Ureter (tissue), 1 donor: ENCODE measurements around the gene UGGT1. TPM values are rescaled to one million over a fixed set of nuclear protein-coding genes. Genes with fewer than 3 reads are reported as not detected.

Experiments
- DNase-seq: peaks from one replicate; pipeline ENCODE4 v3.0.0-alpha.2; 2020; ENCODE audit warnings: low spot score
- total RNA-seq: library from RNA; stranded (reverse); gene quantifications from one replicate; pipeline ENCODE4 v1.2.4, GENCODE V29; 2023
- donor health status: DM: yes; HTN: yes; CAD: no.

UGGT1 gene
- total RNA-seq, result 61.1 TPM

DNA sequence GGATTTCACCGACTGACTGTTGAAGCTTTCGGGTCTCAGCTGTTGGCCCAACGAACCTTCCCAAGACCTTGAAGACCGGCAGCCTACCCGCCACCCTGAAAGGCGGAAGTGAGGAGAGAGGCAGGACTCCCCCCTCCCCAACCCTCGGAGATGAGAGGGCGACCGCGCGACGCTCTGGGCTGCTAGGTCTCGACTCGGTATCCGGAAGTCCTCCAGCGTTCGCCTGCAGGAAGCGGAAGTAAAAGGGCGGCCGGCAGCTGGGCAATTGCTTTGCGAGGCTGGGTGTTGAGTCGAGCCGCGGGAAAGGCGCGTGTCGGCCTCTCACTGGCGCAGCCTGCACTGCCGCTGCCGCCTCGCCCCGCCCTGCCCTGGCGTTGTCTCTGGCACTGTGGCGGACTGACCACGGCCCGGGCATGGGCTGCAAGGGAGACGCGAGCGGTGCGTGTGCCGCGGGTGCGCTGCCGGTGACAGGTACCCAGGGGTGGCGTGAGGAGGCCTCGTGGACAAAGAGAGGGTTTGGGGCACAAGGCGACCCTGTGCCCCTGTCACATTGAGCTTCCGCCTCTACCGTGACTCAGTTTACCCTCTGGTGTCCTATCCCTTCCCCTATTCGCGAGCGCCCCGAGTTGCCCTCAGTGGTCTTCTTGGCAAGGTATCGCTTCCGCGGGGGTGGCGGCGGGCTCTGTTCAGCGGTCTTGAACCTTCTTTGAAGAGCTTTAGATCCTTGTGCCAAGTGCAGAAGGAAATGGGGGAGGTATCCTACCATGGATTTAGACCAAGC lies at the start of gene UGGT1:
TSS of gene UGGT1 (plus strand) at position 256 of the 781 bp plus-strand sequence. CDS start at position 414, 158 bp downstream.
- peak; percentile 94 for DNase-seq

DNA sequence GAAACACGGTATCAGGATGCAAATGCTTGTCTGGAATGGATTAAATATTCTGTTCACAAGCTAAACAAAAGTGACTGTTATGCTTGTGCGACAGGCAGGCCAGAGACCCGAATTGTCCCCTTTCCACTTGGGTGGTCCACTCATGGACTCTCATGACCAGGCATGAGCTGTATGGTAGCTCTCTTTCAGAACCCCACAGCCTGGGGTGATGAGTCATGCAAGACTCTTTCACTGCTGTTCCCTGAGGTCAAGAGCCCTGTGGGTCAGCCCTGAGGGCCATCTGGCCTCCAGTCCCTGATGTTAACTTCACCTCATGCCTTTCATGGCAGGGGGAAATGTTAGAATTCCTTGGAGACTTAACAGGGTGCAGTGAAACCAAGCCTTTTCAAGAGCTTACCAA lies 49.4 kb upstream of the UGGT1 start:
- no peak for DNase-seq

DNA sequence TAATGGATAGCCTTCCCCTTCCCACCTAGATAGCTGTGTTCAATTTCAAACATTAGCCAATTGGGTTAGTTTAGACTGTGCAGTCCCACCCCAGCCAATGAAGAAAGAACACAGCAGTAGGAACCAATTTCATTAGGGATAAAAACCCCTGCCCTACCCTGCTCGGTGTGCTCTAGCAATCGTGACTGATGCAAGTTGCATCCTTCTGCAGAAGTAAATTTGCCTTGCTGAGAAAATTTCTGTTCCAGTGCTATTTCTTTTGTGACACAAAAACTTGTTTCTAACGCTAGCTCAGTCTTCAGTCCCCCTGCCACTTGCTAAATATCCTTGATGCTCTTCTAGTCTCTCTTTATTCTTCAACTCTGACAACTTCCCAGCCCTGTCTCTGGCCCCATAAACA lies 48.0 kb upstream of the UGGT1 start:
- DNase-seq, result no peak

DNA sequence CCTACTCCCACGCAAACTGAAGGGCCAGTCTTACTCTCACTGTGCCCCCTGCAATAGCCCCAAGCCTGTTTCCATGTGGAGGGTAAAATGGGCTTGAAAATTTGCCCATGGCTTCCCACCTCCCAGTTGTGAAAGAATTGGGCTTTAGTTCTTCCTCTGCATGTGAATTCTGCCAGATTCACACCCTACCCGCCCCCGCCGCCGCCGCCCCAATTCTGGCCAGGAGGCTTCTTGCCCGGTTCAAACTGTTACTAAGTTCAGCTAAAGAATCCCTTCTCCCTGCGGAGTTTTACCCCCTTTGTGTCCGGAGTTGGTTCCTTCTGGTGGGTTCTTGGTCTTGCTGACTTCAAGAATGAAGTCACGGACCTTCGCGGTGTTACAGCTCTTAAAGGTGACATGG lies 37.7 kb upstream of the UGGT1 start:
- no peak for DNase-seq

- DNase-seq, result no peak
Observed at GRCh38 chr2:128054104-128054885, 36.7 kb upstream of the UGGT1 start.

GRCh38 chr2:128057334-128057733 lies 33.7 kb upstream of the UGGT1 start:
- DNase-seq, result no peak

- no peak for DNase-seq
Observed at GRCh38 chr2:128058114-128058513, 32.9 kb upstream of the UGGT1 start.

GRCh38 chr2:128062571-128062970 lies 28.4 kb upstream of the UGGT1 start:
- DNase-seq, result no peak

- DNase-seq, result no peak
Observed at GRCh38 chr2:128064353-128064752, 26.6 kb upstream of the UGGT1 start.

DNA sequence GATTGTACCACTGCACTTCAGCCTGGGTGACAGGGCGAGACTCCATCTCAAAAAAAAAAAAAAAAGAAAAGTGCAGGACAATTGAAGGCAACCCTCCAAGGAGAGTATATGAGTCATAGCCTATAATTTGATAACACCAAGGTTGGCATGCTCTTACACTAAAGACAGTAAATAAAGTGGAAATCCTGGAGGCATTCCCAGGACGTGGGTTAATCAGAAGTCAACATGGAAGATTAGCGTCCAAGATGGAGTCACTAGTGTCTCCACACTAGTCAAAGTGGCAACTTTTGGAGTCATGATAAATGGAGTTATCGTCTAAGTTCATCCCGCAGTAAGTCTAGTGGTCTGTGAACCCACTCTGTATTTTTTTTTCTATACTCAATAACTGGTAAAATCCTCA lies 21.2 kb upstream of the UGGT1 start:
- DNase-seq, result no peak

- DNase-seq, result no peak
Observed at GRCh38 chr2:128073278-128073677, 17.7 kb upstream of the UGGT1 start.

GRCh38 chr2:128076461-128077106 lies 14.4 kb upstream of the UGGT1 start:
- no peak for DNase-seq

- no peak for DNase-seq
Observed at GRCh38 chr2:128084757-128085156, 6.2 kb upstream of the UGGT1 start.

- no peak for DNase-seq
Observed at GRCh38 chr2:128086244-128086643, 4.8 kb upstream of the UGGT1 start.

DNA sequence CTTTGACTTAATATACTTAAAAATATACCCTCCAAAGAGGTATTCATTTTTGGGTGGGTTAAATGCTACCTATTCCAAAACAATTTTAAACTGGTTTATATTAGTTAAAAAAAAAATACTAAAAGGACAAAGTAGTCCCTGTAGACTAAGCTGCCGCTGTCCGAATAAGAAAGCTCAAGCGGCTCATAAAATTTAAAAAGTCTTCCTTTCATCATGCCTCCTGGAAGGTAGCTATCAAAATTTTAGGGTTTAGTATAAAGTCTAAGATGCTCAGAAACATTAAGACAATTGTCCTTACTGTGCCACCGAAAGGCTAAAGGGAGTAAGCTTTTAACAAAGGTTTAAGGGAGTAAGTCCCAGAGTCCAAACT lies 440 bp upstream of the UGGT1 start:
- DNase-seq, result no peak

DNA sequence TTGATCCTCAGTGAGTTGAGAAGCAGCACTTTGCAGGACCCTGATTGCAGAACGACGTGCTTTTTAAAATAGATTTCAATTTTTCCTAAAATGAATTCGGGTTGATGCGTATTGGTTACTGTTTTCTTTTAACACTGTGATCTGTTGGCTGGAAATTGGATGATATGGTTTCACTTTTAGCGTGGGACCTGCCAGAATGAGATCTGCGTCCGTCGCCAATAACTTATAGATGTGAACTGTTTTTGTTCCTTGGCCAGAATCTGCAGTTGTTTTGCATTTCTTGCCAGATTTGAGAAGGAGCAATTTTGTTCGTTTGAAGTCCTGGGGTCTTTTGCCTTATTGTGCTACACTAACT lies 703 bp downstream of the UGGT1 start:
- DNase-seq, result no peak

GRCh38 chr2:128092656-128093055 lies 1.7 kb downstream of the UGGT1 start:
- DNase-seq, result no peak

- no peak for DNase-seq
Observed at GRCh38 chr2:128093762-128094161, 2.8 kb downstream of the UGGT1 start.

DNA sequence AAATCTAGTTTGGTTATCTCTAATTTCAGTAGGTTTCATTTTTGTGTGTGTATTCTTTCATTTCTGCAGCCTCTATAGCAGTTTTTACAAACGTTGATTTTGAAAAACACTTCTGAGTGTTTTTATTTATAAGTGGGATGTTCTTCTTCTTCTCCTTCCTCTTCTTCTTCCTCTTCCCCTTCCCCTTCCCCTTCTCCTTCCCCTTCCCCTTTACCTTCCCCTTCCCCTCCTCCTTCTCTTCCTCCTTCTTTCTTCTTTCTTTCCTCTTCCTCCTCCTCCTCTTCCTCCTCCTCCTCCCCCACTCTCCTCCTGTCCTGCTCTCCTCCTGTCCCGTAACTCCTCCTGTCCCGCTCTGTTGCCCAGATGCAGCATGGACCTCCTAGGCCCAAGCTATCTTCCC lies 4.2 kb downstream of the UGGT1 start:
- no peak for DNase-seq

GRCh38 chr2:128103407-128103806 lies 12.4 kb downstream of the UGGT1 start:
- no peak for DNase-seq

DNA sequence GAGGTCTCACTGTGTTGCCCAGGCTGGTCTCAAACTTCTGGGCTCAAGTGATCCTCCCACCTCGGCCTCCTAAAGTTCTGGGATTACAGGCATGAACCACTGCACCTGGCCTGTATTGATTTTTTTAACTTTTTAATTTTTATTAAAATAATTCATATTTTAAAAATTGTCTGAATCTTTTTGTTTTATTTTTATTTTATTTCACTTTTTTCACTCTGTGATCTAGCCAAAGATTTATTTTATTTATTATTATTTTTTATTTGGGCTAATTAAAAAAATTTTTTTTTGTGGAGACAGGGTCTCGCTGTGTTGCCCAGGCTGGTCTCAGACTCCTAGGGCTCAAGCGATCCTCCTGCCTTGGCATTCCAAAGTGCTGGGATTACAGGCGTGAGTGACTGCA lies 14.1 kb downstream of the UGGT1 start:
- no peak for DNase-seq

- no peak for DNase-seq
Observed at GRCh38 chr2:128108166-128108565, 17.2 kb downstream of the UGGT1 start.

- no peak for DNase-seq
Observed at GRCh38 chr2:128109243-128109642, 18.2 kb downstream of the UGGT1 start.
